Esophagus squamous epithelium (tissue), 5 donors: ENCODE results near the gene TRAPPC11. TPM values are rescaled to one million over a fixed set of nuclear protein-coding genes. Genes with fewer than 3 reads are reported as not detected.

ENCODE experiments used
- DNase-seq: peaks from one replicate; lab custom pipeline; 2025; lab: John Stamatoyannopoulos, UW
- H3K27ac ChIP-seq, 4 donors: fragments of 200-600 bp; sonication (generic); one replicate each; pipeline ENCODE4 v1.5.1; 2016 to 2019; ENCODE audit warnings: mild to moderate bottlenecking in 1 of 4
- H3K27me3 ChIP-seq, 4 donors: fragments of 200-600 bp; sonication (generic); 1 replicate in 3 of 4; 2 replicates in 1 of 4; pipeline versions ENCODE4 v1.5.1 to v1.6.0; 2017 to 2021; ENCODE audit warnings: antibody characterized with exemption in 1 of 4
- H3K36me3 ChIP-seq, 3 donors: fragments of 200-600 bp; sonication (generic); one replicate each; pipeline ENCODE4 v1.5.1; 2016 to 2019
- H3K4me1 ChIP-seq, 3 donors: fragments of 200-600 bp; sonication (generic); one replicate each; pipeline ENCODE4 v1.5.1; 2017 to 2019
- H3K4me3 ChIP-seq, 4 donors: fragments of 200-600 bp; sonication (generic); 1 replicate in 3 of 4; 2 replicates in 1 of 4; pipeline ENCODE4 v1.5.1; 2016 to 2019; ENCODE audit warnings: mild to moderate bottlenecking in 2 of 4, moderate library complexity in 1 of 4
- H3K9me3 ChIP-seq, 3 donors: fragments of 200-600 bp; sonication (generic); one replicate each; pipeline ENCODE4 v1.5.1; 2016 to 2019
- CTCF ChIP-seq, 6 experiments: fragments of 450-650 bp in 4 of 6; fragments of 200-600 bp in 2 of 6; sonication (generic) in 2 of 6; IDR thresholded peaks; one replicate each; pipeline ENCODE4 v1.5.1; 2016 to 2019; ENCODE audit warnings: antibody characterized with exemption in 6 of 6, mild to moderate bottlenecking in 4 of 6, moderate library complexity in 4 of 6
- POLR2A ChIP-seq, 4 donors: fragments of 450-650 bp; IDR thresholded peaks; one replicate each; pipeline ENCODE4 v1.6.1; 2017; ENCODE audit warnings: antibody characterized with exemption in 4 of 4, mild to moderate bottlenecking in 4 of 4, moderate library complexity in 3 of 4
- WGBS, 2 donors: methylation state at CpG; one replicate each; pipeline ENCODE4 v1.1.5; 2018; 5-methylcytosine and 5-hydroxymethylcytosine counted together
- intact Hi-C: fragments of 100-400 bp; cut with DNase I; formaldehyde crosslinking; loops from one replicate; pipeline ENCODE4 v1.15.0; 2022
- total RNA-seq, 4 donors: library from RNA; depleted of rRNA; stranded (reverse); fragments of >200 nt; gene quantifications; one replicate each; pipeline ENCODE4 v1.1.0, GENCODE V29; 2016
- donor health status: DM: yes; HTN: yes; CAD: no.

The TRAPPC11 gene
- total RNA-seq, 4 donors from 2014 or later = 24.5 to 36.2 (median 34.6) TPM

DNA sequence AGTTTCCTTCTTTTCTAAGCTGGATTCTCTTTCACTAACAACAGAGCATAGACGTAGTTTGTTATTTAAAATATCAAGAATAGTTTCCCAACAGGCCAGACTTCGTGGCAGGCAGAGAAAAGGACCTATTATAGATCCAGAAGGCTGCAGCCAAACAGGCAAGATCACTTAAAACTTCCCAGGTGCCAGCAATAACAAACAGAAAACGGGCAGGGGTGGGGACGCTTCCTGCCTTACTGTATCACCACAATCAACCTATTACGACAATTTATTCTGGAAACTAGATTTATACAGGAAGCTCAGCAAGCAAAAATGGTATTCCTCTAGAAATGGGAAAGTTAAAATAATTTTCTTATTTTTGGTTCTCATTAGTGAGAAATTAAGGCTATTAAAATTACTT lies 22.2 kb upstream of the TRAPPC11 start:
- intact Hi-C loops = no loop called here

GRCh38 chr4:183637461-183637860 lies 21.6 kb upstream of the TRAPPC11 start:
- WGBS, 2 donors = 20 to 29% methylated on average over 3 of the region's 3 CpGs
- H3K9me3 ChIP-seq = no peaks in the 10 kb centered on the region
- TF ChIP-seq POLR2A (IDR thresholded peaks at IDR 0.05) (no peak), CTCF (IDR thresholded peaks at IDR 0.05) (no peak)
- H3K36me3 ChIP-seq = peaks cover 0 to 12% (median 0%) of the 10 kb centered on the region in 3 donors
- no peaks in the 10 kb centered on the region for H3K27me3 ChIP-seq
- intact Hi-C loops = no loop called here
- H3K27ac ChIP-seq = peak overlapping the region in 2 of 4 donors; percentile 58 to 63
- H3K4me1 ChIP-seq = peaks cover 0 to 40% (median 0%) of the 10 kb centered on the region in 3 donors
- no peak overlapping the region for H3K4me3 ChIP-seq
- no peak for DNase-seq

More for the DNA sequence above, 22.2 kb upstream of the TRAPPC11 start:
- Histone ChIP-seq H3K9me3 (no peaks in the 10 kb centered on the region), H3K36me3 (peaks cover 0 to 8% (median 0%) of the 10 kb centered on the region in 3 donors), H3K4me3 (peak overlapping the region in 2 of 4 donors; percentile 4 to 10), H3K27me3 (no peaks in the 10 kb centered on the region), H3K4me1 (peaks cover 0 to 40% (median 0%) of the 10 kb centered on the region in 3 donors), H3K27ac (peak overlapping the region in 3 of 4 donors; percentile 53 to 63 (median 58))
- WGBS, 2 donors = 21 to 25% methylated on average over 5 of the region's 5 CpGs
- TF ChIP-seq POLR2A (IDR thresholded peaks at IDR 0.05) (no peak), CTCF (IDR thresholded peaks at IDR 0.05) (no peak)
- no peak for DNase-seq

DNA sequence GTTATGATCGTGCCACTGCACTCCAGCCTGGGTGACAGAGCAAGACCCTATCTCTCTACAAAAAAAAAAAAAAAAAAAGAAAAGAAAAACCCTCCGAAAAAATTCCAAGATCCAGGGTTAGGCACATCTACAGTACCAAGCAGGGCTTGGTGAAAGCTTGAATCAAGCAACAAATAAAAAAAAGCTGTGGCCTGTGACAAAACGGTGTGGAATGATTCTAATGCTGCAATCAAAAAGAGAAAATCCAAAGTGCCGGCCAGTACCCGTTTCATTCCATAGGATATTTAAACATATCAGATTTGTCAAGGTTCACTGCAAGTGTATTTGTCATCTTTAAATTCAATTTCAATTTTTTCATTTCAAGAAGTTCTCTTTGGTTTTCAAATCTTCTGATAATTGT lies 20.7 kb upstream of the TRAPPC11 start:
- Histone ChIP-seq H3K9me3 (no peaks in the 10 kb centered on the region), H3K27ac (peak overlapping the region in 1 of 4 donors; percentile 34), H3K36me3 (peaks cover 0 to 20% (median 0%) of the 10 kb centered on the region in 3 donors), H3K27me3 (no peaks in the 10 kb centered on the region), H3K4me3 (no peak overlapping the region), H3K4me1 (peaks cover 0 to 34% (median 0%) of the 10 kb centered on the region in 3 donors)
- intact Hi-C loops = no loop called here
- WGBS, 2 donors = 59 to 73% methylated on average over 4 of the region's 5 CpGs
- no peak for DNase-seq
- TF ChIP-seq POLR2A (IDR thresholded peaks at IDR 0.05) = no peak
- no peak for TF ChIP-seq CTCF (IDR thresholded peaks at IDR 0.05)

GRCh38 chr4:183639291-183639690 lies 19.8 kb upstream of the TRAPPC11 start:
- WGBS, 2 donors = 73 to 77% methylated on average over 3 of the region's 3 CpGs
- Histone ChIP-seq H3K27ac (peak overlapping the region in 1 of 4 donors; percentile 34), H3K4me1 (peaks cover 0 to 26% (median 0%) of the 10 kb centered on the region in 3 donors), H3K4me3 (no peak overlapping the region), H3K36me3 (peaks cover 0 to 29% (median 0%) of the 10 kb centered on the region in 3 donors), H3K9me3 (no peaks in the 10 kb centered on the region), H3K27me3 (no peaks in the 10 kb centered on the region)
- intact Hi-C loops = no loop called here
- no peak for DNase-seq
- no peak for TF ChIP-seq CTCF (IDR thresholded peaks at IDR 0.05)
- TF ChIP-seq POLR2A (IDR thresholded peaks at IDR 0.05) = no peak

DNA sequence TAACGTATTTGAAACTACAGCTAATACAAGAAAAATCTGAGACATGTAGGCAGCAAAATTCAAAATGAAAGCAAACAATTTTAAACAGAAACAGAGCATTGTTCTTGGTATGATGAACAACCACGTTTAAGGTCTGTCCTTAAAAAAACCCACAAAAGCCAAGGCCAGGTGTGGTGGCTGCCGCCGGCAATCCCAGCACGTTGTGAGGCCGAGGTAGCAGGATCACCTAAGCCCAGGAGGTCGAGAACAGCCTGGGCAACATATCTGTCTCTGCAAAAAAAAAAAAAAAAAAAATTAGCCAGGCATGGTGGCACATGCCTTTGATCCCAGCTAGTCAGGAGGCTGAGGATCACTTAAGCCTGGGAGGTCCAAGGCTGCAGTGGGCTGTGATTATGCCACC lies 13.8 kb upstream of the TRAPPC11 start:
- intact Hi-C loops = no loop called here
- Histone ChIP-seq H3K27me3 (no peaks in the 10 kb centered on the region), H3K4me3 (no peak overlapping the region), H3K9me3 (no peaks in the 10 kb centered on the region), H3K4me1 (no peaks in the 10 kb centered on the region), H3K36me3 (peaks cover 5 to 88% (median 39%) of the 10 kb centered on the region in 3 donors), H3K27ac (no peak overlapping the region)
- TF ChIP-seq POLR2A (IDR thresholded peaks at IDR 0.05) (no peak), CTCF (IDR thresholded peaks at IDR 0.05) (no peak)
- WGBS, 2 donors = 79 to 86% methylated on average over 7 of the region's 7 CpGs
- DNase-seq = no peak
